GM21576 (cell line): Measurements from ENCODE around the gene L2HGDH.
A peak's percentile ranks its signal among the peaks of the same experiment; 100 is the strongest.
"Not testable (repeated sequence)": the region's sequence is repeated elsewhere in the genome, so short reads cannot be mapped to it uniquely, and the experiment has no call there.

ENCODE experiments used
- ATAC-seq: cut with Tn5 transposase; IDR thresholded peaks from one replicate; pipeline ENCODE4 v1.9.1; 2021; ENCODE audit warnings: mild to moderate bottlenecking, moderate library complexity; ENCODE audit not compliant: unreplicated experiment

The L2HGDH gene

GRCh38 chr14:50340045-50340444 lies 28.0 kb upstream of the L2HGDH start:
- ATAC-seq: no peak

GRCh38 chr14:50339178-50339804 lies 27.3 kb upstream of the L2HGDH start:
- ATAC-seq: no peak

DNA sequence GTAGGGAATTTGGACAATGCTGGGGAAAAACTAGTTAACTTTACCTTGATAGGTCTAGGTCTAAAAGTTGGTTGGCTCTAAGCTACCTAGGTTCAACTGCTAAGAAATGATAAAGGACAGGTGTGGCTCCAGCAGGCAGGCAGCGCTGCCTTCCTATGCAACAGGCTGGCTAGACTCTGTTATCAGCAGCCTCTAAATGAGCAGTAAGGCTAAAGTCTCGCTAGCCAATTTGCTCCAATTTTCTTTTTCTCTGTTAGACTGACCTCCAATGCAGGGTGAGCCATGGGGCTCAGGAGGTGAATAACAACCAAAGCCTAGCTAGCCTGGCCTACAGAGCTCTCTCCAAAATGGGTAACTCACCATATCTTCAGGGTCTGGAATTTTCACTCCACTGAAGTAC lies 26.6 kb upstream of the L2HGDH start:
- ATAC-seq: no peak

DNA sequence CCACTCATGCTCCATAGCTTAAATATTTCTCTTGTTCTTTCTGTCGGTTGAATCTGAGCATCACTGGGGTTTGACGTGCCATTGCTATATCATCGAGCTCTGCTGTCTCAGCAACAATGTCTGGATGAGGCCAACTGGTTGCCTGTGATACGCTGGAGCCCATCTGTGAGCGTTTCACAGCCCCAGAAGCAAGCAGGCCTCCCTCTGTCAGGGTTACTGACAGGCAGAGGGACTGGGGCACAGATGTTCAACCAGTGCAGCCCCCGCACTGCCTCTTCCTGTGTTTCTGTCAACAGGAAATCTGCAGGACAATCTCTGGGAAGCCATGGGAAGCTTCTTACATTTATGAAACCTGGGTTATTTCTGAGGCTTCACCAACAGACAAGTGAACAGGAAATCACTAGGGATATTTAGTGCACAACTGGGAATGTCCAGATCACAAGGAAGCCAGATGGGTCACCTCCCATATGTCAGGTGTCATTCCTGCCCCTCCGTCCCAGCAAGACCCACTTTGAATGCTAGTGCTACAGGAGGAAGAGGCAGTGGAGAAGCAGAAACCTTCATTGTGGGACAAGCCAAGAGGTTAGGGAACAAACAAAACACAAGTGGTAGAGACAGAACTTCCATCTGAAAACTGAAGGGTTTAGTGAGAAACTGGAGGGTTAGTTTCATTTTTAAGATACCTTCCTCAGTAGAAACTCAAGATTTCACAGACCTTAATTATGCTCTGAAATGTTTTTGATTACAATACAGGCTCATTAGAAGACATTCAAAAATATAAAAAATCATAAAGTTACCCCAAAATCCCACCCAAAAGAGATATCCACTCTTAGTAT lies 24.2 kb upstream of the L2HGDH start:
- ATAC-seq: no peak

DNA sequence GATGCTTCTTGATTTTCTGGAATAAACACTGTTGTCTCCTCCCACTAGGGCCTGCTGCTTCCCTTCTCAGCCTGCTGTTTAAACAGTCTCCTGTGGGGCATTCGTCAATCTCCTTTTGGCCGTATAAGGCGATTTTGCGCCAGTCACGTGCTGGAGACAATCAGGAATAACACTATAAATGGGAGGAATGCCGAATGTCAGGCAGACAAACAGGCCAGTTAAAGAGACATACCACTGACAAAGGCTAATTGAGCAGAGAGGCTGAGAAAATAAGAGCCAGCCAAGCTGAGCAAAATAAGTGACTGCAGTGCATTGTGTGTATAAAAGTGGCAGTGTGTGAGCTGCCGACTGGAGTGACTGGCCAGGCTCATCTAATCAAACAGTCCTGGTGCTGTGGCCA lies 23.4 kb upstream of the L2HGDH start:
- ATAC-seq: no peak

- no peak for ATAC-seq
Observed at GRCh38 chr14:50334211-50334610, 22.2 kb upstream of the L2HGDH start.

DNA sequence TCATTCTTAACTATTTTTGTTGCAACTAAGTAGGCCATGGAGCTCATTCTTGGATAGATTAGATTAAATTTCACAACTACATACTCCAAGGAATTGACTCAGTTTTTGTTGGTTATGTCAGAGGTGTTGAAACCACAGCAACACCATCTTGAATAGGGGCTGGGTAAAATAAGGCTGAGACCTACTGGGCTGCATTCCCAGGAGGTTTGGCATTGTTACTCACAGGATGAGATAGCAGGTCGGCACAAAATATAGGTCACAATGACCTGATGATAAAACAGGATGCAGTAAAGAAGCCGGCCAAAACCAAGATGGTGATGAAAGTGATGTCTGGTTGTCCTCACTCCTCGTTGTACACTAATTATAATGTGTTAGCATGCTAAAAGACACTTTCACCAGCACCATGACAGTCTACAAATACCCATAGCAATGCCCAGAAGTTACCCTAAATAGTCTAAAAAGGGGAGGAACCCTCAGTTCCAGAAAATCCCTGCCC lies 21.0 kb upstream of the L2HGDH start:
- no peak for ATAC-seq

- ATAC-seq: no peak
Observed at GRCh38 chr14:50331596-50331995, 19.6 kb upstream of the L2HGDH start.

DNA sequence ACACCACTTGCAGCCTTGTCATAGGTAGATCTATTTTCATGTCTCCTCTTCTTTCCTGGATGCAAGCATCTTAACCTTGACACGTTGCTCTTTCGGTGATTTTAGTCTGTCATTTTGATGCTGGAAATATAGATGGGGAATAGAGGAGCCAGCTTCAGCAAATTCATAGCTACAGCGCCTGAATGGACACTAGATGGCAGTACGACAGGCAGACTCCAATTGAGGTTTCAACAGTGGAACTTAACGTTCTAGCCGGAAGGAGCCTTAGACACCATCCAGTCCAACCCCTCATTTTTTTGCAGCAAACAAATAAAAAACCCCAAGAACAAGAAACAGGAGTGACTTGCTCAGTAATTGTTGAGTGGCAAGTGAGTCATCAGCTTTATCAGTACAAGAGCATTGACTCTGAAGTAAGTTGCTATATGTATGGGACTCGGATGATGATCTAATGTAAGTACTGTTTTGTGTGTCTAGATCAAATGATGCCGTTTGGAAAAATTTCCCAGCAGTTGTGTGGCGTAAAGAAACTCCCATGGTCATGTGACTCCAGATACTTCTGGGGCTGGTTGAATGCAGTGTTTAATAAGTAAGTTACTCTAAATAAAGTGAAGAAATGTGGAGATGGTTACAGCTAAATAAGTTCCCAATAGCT lies 9.1 kb upstream of the L2HGDH start:
- peak; percentile 87 for ATAC-seq

DNA sequence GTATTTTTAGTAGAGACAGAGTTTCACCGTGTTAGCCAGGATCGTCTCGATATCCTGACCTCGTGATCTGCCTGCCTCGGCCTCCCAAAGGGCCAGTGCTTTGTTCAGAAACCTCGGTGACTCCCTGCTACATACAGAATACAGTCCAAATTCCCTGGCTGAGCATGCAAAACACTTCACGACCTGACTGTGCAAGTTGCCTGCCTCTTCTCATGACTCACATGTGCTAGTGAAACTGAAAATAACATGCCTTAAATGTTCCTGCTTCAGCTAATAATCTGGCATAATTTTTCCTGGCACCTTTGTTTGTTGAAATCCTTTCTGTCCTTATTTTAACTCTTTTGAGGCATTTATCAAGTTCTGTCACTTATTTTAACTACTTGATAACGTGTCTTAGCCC lies 8.3 kb upstream of the L2HGDH start:
- no peak for ATAC-seq

DNA sequence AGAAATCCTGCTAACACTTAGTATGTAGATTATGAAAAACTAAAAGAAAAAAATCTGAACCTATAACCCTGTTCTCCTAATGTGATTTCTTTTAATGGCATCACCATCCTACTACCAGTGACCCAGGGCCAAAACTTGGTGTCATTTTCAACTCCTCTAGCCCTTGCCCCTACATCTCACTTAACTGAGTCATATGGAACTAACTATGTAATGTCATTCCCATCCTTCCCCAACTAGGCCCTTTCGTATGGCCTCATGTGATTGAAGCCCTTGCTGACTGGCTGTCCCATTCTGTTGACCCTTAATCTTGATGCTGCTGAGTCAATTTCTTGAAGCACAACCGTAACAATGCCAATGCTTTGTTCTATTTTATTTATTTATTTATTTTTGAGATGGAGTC lies 7.7 kb upstream of the L2HGDH start:
- no peak for ATAC-seq

DNA sequence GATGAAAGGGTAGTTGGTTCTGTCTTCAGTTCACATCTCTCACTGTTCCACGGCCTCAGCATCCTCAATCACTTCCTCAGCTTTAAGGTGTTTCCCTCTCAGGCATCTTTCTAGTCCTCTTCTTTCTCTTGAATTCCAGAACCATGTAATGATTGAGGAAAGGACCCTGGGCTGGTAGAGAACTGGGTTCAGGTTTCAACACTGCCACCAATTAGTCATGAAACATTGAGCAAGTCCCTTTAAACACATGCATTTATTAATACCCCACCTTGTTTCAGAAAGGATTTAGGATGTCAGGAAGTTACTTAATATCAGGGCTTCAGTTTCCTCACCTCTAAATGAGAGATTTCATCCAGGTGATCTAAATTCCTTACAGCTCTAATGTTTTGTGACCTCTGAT lies 7.3 kb upstream of the L2HGDH start:
- no peak for ATAC-seq

DNA sequence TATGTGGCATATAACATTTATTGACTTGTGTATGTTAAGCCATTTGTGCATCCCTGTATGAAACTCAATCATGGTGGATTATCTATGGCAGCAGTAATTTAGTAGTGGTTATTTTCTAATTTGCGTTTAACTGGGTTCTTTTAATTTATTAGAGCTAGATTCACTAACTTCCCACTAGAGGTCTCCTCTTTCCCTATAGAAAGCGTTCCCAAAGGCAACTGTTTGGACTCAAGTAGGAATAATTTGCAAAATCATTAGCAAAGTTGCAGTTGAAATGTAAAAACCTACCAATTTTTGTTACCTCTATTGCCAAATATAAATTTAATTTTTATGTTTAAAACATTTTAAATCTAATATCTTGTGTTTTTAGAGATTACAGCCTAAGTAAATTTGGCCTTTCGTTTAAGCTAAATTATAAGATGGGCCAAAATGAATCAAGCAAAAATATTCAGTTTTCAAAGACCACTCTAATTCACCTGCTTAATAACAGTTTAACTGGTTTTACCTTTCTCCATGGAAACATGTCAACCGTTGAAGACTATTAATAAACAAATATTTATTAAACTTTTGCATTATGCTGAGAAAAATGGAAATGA lies 6.1 kb upstream of the L2HGDH start:
- no peak for ATAC-seq

- not testable (repeated sequence) for ATAC-seq
Observed at GRCh38 chr14:50314098-50314497, 2.1 kb upstream of the L2HGDH start.

GRCh38 chr14:50312734-50313054 lies 665 bp upstream of the L2HGDH start:
- ATAC-seq: peak; percentile 23

DNA sequence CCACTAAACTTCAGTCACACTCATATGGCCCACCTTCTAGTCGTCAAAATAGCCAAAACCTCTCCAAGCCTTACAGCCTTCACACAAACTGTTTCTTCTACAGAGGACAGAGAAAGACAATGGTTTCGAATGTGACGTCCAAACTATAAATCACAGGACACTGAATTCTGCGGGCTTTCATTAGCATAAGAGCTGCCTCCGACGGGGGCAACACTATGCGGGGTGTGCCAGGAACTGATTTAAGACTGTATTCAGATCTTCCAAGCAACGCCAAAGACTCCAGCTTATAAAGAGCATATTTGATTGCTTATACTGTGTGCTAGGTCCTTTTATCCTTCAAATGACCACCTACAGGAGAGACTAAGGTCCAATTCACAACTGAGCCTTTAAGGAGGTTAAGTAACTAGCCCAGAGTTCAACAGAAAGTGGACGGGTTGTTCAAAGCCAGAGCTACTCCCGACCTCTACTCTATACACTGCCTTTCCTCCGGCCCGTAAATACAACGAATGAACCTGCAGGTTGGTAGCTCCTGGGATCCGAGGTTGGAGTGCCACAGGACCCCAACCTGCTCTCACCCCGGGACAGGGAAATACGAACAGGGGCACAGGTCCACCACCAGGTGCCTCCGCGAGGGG lies 575 bp downstream of the L2HGDH start:
- ATAC-seq: no peak

DNA sequence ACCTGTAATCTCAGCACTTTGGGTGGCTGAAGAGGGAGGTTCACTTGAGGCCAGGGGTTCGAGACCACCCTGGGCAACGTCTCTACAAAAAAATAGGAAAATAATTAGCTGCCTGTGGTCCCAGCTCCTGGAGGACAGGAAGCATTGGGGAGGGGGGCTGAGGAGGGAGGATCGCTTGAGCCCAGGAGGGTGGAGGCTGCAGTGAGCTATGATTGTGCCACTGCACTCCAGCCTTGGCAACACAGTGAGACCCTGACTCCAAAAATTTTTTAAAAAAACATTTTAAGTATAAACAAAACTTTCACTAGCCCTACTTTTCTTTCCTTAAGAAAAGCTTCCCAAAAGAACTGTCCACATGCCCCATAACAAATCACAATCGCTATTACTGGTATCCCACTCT lies 1.6 kb downstream of the L2HGDH start:
- ATAC-seq: no peak

GRCh38 chr14:50308363-50308915 lies 3.6 kb downstream of the L2HGDH start:
- ATAC-seq: no peak

GRCh38 chr14:50303744-50304471 lies 8.1 kb downstream of the L2HGDH start:
- ATAC-seq: no peak

DNA sequence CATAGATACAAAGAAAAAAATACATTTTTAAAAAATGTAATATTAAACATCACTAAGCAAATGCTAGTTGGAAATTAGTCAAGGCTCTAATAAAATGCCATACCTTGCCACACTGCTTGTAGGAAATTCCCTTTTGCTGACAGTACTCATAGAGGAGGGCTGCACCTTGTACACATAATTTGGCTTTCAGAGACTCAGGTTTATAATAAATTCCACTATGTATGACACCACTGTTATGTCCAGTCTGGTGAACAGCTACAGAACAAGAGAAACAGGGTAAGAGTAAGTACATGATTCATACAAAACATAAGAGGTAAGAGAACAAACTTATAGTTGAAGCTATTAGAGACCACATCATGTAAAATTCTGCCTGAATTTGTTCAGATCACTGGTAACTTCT lies 10.1 kb downstream of the L2HGDH start:
- ATAC-seq: no peak
